ENCODE measurements around the gene SYS1. TPM values are rescaled to one million over a fixed set of nuclear protein-coding genes. Genes with fewer than 3 reads are reported as not detected.

SYS1 gene
- total and polyA plus RNA-seq, 11 donors, result 12.6 to 68.8 (median 23.0) TPM

- Histone ChIP-seq H3K27ac (peak overlapping the region; percentile 86 to 100 (median 99)), H3K9me3 (no peaks in the 10 kb centered on the region), H3K27me3 (peaks cover 0 to 5% (median 0%) of the 10 kb centered on the region in 9 donors), H3K4me1 (peaks cover 0 to 56% (median 31%) of the 10 kb centered on the region in 12 donors), H3K36me3 (peaks cover 0 to 45% (median 34%) of the 10 kb centered on the region in 9 donors), H3K4me3 (peak overlapping the region; percentile 3 to 98 (median 84))
- 44 to 50% (median 44%) methylated on average over 7 of the region's 7 CpGs for WGBS, 4 donors
- intact Hi-C loops (cut with DNase I), result loop anchor here in 4 of 10 donors (5.0 kb wide), 2 partner anchors 36 to 66 kb away; no protein-coding TSS in a partner anchor
- DNase-seq (peak in 2 of 5 donors; percentile 38 to 39), ATAC-seq (no peak)
- TF ChIP-seq CTCF (IDR thresholded peaks at IDR 0.05) (no peak), POLR2A (IDR thresholded peaks at IDR 0.05) (no peak)
These were observed 45.8 kb downstream of the SYS1 start for GRCh38 chr20:45408646-45409213.

- Histone ChIP-seq H3K36me3 (peaks cover 0 to 45% (median 34%) of the 10 kb centered on the region in 9 donors), H3K27ac (peak overlapping the region in 11 of 12 donors; percentile 96 to 100 (median 99)), H3K4me1 (peaks cover 0 to 56% (median 31%) of the 10 kb centered on the region in 12 donors), H3K9me3 (no peaks in the 10 kb centered on the region), H3K27me3 (peaks cover 0 to 5% (median 0%) of the 10 kb centered on the region in 9 donors), H3K4me3 (peak overlapping the region in 10 of 12 donors; percentile 69 to 98 (median 88))
- intact Hi-C loops (cut with DNase I), result loop anchor here in 5 of 10 donors (5.0 to 10.0 kb wide), 3 partner anchors 37 to 445 kb away; partner anchors contain the start of genes STK4 (in 1 of the 5) and TOMM34 (in 1 of the 5)
- ATAC-seq (peak in 1 of 4 donors; percentile 1), DNase-seq (peak in 1 of 5 donors; percentile 39)
- 67 to 78% (median 73%) methylated on average over 7 of the region's 7 CpGs for WGBS, 4 donors
- TF ChIP-seq POLR2A (IDR thresholded peaks at IDR 0.05) (no peak), CTCF (IDR thresholded peaks at IDR 0.05) (no peak)
These were observed 46.7 kb downstream of the SYS1 start for GRCh38 chr20:45409521-45410272.

GRCh38 chr20:45410887-45411286 is 47.9 kb downstream of the SYS1 start:
- peaks cover 0 to 57% (median 36%) of the 10 kb centered on the region in 12 donors for H3K4me1 ChIP-seq
- intact Hi-C loops (cut with DNase I), result loop anchor here in 1 of 10 donors (10.0 kb wide), 1 partner anchor 446 kb away; the partner anchor contains the start of genes STK4 and TOMM34
- DNase-seq, result no peak
- no peaks in the 10 kb centered on the region for H3K9me3 ChIP-seq
- H3K27me3 ChIP-seq, result peaks cover 0 to 2% (median 0%) of the 10 kb centered on the region in 9 donors
- TF ChIP-seq POLR2A (IDR thresholded peaks at IDR 0.05) (no peak), CTCF (IDR thresholded peaks at IDR 0.05) (no peak)
- peaks cover 0 to 45% (median 34%) of the 10 kb centered on the region in 9 donors for H3K36me3 ChIP-seq
- peak overlapping the region; percentile 42 to 100 (median 99) for H3K27ac ChIP-seq
- no peak for ATAC-seq
- H3K4me3 ChIP-seq, result peak overlapping the region in 2 of 12 donors; percentile 8 to 83
- 42 to 52% (median 45%) methylated on average over 8 of the region's 8 CpGs for WGBS, 4 donors

- peaks cover 0 to 45% (median 34%) of the 10 kb centered on the region in 9 donors for H3K36me3 ChIP-seq
- DNase-seq (no peak), ATAC-seq (no peak)
- H3K4me3 ChIP-seq, result no peak overlapping the region
- peaks cover 0 to 62% (median 43%) of the 10 kb centered on the region in 12 donors for H3K4me1 ChIP-seq
- peak overlapping the region in 5 of 12 donors; percentile 5 to 99 (median 15) for H3K27ac ChIP-seq
- intact Hi-C loops (cut with DNase I), result loop anchor here in 1 of 10 donors (10.0 kb wide), 1 partner anchor 448 kb away; the partner anchor contains the start of genes STK4 and TOMM34
- WGBS, 4 donors, result 78 to 85% (median 80%) methylated on average over 5 of the region's 5 CpGs
- TF ChIP-seq POLR2A (IDR thresholded peaks at IDR 0.05) (no peak), CTCF (IDR thresholded peaks at IDR 0.05) (no peak)
- no peaks in the 10 kb centered on the region for H3K9me3 ChIP-seq
- no peaks in the 10 kb centered on the region for H3K27me3 ChIP-seq
These were observed 49.7 kb downstream of the SYS1 start for GRCh38 chr20:45412653-45413052.

All from heart left ventricle (tissue), 16 donors.